GM23338 (cell line): Measurements from ENCODE around the gene TOX2.

Experiments
- CREB1 ChIP-seq: fragments of 250-450 bp; sonication (Bioruptor Pico); IDR thresholded peaks from 2 replicates; pipeline ENCODE4 v1.5.0; 2020; ENCODE audit warnings: low read depth, mild to moderate bottlenecking, moderate library complexity
- CTCF ChIP-seq, 2 experiments: fragments of 200-600 bp in 1 of 2; sonication (generic) in 1 of 2; conservative IDR thresholded peaks; 2 replicates each; pipeline versions ENCODE4 v1.5.1 to v1.6.1; 2016 to 2017; ENCODE audit warnings: antibody characterized with exemption in 2 of 2, low read depth in 2 of 2, mild to moderate bottlenecking in 2 of 2, moderate library complexity in 1 of 2
- EZH2 ChIP-seq: fragments of 200-600 bp; sonication (generic); IDR thresholded peaks from one replicate; pipeline ENCODE4 v1.8.0; 2017; ENCODE audit warnings: antibody characterized with exemption, mild to moderate bottlenecking, low read depth; ENCODE audit not compliant: unreplicated experiment
- EZH2phosphoT487 ChIP-seq: fragments of 200-600 bp; sonication (generic); IDR thresholded peaks from one replicate; pipeline ENCODE4 v1.8.1; 2018; ENCODE audit warnings: antibody characterized with exemption; ENCODE audit not compliant: unreplicated experiment
- JUNB ChIP-seq: IDR thresholded peaks from one replicate; pipeline ENCODE4 v1.6.1; 2016; ENCODE audit warnings: antibody characterized with exemption; ENCODE audit not compliant: unreplicated experiment
- NANOG ChIP-seq: IDR thresholded peaks from 2 replicates; pipeline ENCODE4 v1.6.1; 2016; ENCODE audit warnings: antibody characterized with exemption, borderline replicate concordance
- POLR2AphosphoS5 ChIP-seq: IDR thresholded peaks from 2 replicates; pipeline ENCODE4 v1.6.1; 2016; ENCODE audit warnings: antibody characterized with exemption, low read depth
- STAT1 ChIP-seq: IDR thresholded peaks from one replicate; pipeline ENCODE4 v1.6.1; 2016; ENCODE audit warnings: antibody characterized with exemption; ENCODE audit not compliant: unreplicated experiment
- ZNF114 ChIP-seq: fragments of 250-450 bp; sonication (Bioruptor Pico); IDR thresholded peaks from 2 replicates; pipeline ENCODE4 v1.5.0; 2020; ENCODE audit warnings: mild to moderate bottlenecking, moderate library complexity
- ZNF331 ChIP-seq: fragments of 250-450 bp; sonication (Bioruptor Pico); IDR thresholded peaks from 2 replicates; pipeline ENCODE4 v1.5.0; 2020; ENCODE audit warnings: low read depth, mild to moderate bottlenecking, moderate library complexity
- TF ChIP-seq, protein P1 (sequence below): IDR thresholded peaks from one replicate; pipeline ENCODE4 v1.6.1; 2018; ENCODE audit warnings: antibody characterized with exemption; ENCODE audit not compliant: unreplicated experiment
- TF ChIP-seq, protein P2 (sequence below): IDR thresholded peaks from 2 replicates; pipeline ENCODE4 v1.6.1; 2016; ENCODE audit warnings: antibody characterized with exemption
- TF ChIP-seq, protein P3 (sequence below): fragments of 250-450 bp; sonication (Bioruptor Pico); IDR thresholded peaks from 2 replicates; pipeline ENCODE4 v1.5.0; 2020; ENCODE audit warnings: mild to moderate bottlenecking, moderate library complexity

DNA sequence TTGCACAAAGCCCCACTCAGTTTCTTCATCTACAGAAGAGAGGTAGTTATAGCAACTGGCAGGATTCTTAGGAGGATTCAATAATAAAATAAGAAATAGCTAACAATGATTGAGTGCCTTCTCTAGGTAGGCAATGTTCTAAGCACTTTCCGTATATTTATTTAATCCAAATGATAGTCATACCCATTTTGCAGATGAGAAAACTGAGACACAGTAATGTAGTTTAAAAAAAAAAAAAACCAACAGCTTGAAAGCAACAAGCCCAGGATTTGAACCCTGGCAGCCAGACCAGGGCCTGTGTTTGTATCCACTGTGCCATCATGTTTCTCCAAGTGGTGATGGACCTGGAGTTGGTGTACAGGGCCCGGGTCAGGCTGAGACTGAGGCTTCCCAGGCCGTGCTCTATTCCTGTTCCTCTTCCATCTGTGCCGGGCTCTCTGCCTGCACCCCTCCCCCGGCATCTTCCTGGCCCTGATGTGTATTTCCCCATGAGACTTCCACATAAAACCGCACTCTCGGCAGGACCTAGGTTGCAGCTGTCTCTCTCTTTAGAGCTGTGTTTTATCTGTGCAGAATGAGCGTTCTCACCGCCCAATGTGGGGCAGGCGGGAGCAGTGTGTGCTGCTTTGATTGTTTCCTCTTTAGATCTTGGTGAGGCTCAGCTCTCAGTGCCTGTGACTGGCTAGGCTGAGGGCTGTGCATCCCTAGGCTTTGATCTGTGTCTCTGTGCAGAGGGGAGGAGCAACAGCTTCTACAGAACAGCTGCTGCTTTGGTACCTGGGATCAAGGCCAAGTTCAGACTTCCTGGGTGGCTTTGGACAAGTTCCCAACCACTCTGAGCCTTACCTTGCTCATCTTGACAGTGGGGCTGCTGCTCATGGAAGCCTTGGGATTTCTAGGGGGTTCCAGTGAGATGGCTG lies 49.5 kb downstream of the TOX2 start:
- TF ChIP-seq POLR2AphosphoS5 (no peak), EZH2 (no peak), CTCF (conservative IDR thresholded peaks at IDR 0.05; ENCODE audit: low read depth in 2 of 2) (no peak), EZH2phosphoT487 (no peak), STAT1 (no peak), JUNB (no peak), CREB1 (CRISPR knock-in tag) (no peak), NANOG (no peak), ZNF331 (no peak), ZNF114 (no peak)
- TF ChIP-seq, protein P1, sequence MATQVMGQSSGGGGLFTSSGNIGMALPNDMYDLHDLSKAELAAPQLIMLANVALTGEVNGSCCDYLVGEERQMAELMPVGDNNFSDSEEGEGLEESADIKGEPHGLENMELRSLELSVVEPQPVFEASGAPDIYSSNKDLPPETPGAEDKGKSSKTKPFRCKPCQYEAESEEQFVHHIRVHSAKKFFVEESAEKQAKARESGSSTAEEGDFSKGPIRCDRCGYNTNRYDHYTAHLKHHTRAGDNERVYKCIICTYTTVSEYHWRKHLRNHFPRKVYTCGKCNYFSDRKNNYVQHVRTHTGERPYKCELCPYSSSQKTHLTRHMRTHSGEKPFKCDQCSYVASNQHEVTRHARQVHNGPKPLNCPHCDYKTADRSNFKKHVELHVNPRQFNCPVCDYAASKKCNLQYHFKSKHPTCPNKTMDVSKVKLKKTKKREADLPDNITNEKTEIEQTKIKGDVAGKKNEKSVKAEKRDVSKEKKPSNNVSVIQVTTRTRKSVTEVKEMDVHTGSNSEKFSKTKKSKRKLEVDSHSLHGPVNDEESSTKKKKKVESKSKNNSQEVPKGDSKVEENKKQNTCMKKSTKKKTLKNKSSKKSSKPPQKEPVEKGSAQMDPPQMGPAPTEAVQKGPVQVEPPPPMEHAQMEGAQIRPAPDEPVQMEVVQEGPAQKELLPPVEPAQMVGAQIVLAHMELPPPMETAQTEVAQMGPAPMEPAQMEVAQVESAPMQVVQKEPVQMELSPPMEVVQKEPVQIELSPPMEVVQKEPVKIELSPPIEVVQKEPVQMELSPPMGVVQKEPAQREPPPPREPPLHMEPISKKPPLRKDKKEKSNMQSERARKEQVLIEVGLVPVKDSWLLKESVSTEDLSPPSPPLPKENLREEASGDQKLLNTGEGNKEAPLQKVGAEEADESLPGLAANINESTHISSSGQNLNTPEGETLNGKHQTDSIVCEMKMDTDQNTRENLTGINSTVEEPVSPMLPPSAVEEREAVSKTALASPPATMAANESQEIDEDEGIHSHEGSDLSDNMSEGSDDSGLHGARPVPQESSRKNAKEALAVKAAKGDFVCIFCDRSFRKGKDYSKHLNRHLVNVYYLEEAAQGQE = no peak
- TF ChIP-seq, protein P2, sequence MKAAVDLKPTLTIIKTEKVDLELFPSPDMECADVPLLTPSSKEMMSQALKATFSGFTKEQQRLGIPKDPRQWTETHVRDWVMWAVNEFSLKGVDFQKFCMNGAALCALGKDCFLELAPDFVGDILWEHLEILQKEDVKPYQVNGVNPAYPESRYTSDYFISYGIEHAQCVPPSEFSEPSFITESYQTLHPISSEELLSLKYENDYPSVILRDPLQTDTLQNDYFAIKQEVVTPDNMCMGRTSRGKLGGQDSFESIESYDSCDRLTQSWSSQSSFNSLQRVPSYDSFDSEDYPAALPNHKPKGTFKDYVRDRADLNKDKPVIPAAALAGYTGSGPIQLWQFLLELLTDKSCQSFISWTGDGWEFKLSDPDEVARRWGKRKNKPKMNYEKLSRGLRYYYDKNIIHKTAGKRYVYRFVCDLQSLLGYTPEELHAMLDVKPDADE = no peak
- TF ChIP-seq, protein P3, sequence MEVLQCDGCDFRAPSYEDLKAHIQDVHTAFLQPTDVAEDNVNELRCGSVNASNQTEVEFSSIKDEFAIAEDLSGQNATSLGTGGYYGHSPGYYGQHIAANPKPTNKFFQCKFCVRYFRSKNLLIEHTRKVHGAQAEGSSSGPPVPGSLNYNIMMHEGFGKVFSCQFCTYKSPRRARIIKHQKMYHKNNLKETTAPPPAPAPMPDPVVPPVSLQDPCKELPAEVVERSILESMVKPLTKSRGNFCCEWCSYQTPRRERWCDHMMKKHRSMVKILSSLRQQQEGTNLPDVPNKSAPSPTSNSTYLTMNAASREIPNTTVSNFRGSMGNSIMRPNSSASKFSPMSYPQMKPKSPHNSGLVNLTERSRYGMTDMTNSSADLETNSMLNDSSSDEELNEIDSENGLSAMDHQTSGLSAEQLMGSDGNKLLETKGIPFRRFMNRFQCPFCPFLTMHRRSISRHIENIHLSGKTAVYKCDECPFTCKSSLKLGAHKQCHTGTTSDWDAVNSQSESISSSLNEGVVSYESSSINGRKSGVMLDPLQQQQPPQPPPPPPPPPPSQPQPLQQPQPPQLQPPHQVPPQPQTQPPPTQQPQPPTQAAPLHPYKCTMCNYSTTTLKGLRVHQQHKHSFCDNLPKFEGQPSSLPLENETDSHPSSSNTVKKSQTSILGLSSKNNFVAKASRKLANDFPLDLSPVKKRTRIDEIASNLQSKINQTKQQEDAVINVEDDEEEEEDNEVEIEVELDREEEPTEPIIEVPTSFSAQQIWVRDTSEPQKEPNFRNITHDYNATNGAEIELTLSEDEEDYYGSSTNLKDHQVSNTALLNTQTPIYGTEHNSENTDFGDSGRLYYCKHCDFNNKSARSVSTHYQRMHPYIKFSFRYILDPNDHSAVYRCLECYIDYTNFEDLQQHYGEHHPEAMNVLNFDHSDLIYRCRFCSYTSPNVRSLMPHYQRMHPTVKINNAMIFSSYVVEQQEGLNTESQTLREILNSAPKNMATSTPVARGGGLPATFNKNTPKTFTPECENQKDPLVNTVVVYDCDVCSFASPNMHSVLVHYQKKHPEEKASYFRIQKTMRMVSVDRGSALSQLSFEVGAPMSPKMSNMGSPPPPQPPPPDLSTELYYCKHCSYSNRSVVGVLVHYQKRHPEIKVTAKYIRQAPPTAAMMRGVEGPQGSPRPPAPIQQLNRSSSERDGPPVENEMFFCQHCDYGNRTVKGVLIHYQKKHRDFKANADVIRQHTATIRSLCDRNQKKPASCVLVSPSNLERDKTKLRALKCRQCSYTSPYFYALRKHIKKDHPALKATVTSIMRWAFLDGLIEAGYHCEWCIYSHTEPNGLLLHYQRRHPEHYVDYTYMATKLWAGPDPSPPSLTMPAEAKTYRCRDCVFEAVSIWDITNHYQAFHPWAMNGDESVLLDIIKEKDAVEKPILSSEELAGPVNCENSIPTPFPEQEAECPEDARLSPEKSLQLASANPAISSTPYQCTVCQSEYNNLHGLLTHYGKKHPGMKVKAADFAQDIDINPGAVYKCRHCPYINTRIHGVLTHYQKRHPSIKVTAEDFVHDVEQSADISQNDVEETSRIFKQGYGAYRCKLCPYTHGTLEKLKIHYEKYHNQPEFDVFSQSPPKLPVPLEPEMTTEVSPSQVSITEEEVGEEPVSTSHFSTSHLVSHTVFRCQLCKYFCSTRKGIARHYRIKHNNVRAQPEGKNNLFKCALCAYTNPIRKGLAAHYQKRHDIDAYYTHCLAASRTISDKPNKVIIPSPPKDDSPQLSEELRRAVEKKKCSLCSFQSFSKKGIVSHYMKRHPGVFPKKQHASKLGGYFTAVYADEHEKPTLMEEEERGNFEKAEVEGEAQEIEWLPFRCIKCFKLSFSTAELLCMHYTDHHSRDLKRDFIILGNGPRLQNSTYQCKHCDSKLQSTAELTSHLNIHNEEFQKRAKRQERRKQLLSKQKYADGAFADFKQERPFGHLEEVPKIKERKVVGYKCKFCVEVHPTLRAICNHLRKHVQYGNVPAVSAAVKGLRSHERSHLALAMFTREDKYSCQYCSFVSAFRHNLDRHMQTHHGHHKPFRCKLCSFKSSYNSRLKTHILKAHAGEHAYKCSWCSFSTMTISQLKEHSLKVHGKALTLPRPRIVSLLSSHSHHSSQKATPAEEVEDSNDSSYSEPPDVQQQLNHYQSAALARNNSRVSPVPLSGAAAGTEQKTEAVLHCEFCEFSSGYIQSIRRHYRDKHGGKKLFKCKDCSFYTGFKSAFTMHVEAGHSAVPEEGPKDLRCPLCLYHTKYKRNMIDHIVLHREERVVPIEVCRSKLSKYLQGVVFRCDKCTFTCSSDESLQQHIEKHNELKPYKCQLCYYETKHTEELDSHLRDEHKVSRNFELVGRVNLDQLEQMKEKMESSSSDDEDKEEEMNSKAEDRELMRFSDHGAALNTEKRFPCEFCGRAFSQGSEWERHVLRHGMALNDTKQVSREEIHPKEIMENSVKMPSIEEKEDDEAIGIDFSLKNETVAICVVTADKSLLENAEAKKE = no peak
